AG04450 (cell line): ENCODE measurements around the gene CFAP161. TPM values are rescaled to one million over a fixed set of nuclear protein-coding genes. Genes with fewer than 3 reads are reported as not detected.

ENCODE experiments used
- CTCF ChIA-PET: fragments of 300-600, 350-600 bp; formaldehyde crosslinking; extraction: SDS; loops from one replicate; lab custom pipeline; 2022; ENCODE audit warnings: antibody characterized with exemption, inconsistent platforms; lab: Charles Lee
- POLR2A ChIA-PET: fragments of 350-600 bp; formaldehyde crosslinking; extraction: SDS; loops from one replicate; lab custom pipeline; 2021; ENCODE audit warnings: antibody characterized with exemption, inconsistent platforms; lab: Yijun Ruan, JAX
- DNase-seq: peaks from one replicate; pipeline ENCODE4 v3.0.0-alpha.2; 2011; ENCODE audit warnings: low read depth, low spot score
- H3K27ac ChIP-seq: one replicate; pipeline ENCODE4 v1.5.1; 2012; ENCODE audit warnings: low read depth, low read length, control low read depth
- H3K27me3 ChIP-seq: one replicate; pipeline ENCODE4 v1.6.0; 2012; ENCODE audit warnings: low read length; ENCODE audit not compliant: control insufficient read depth, insufficient read depth
- H3K4me3 ChIP-seq: 2 replicates; pipeline ENCODE4 v1.5.1; 2011; ENCODE audit warnings: mild to moderate bottlenecking, low read depth, low read length, control low read depth
- H3K9me3 ChIP-seq: 2 replicates; pipeline ENCODE4 v1.5.1; 2012; ENCODE audit warnings: low read length; ENCODE audit not compliant: control insufficient read depth, insufficient read depth
- polyA plus RNA-seq: library from polyadenylated mRNA; depleted of rRNA; stranded (reverse); fragments of >200 nt; gene quantifications from 2 replicates; pipeline ENCODE4 v1.2.3, GENCODE V29; 2011
- TF ChIP-seq, protein P1 (sequence below): IDR thresholded peaks from 2 replicates; pipeline ENCODE4 v1.5.1; 2011; ENCODE audit warnings: low read depth, low read length, control low read depth, inconsistent platforms

Gene CFAP161
- polyA plus RNA-seq, 1 experiment: not detected

- H3K9me3 ChIP-seq: no peaks in the 10 kb centered on the region; the same call in 1 of the 2 replicates
- no peak for DNase-seq
- POLR2A ChIA-PET: no interaction called here
- CTCF ChIA-PET: no interaction called here
- H3K4me3 ChIP-seq: no peak overlapping the region
- no peak overlapping the region for H3K27ac ChIP-seq
- TF ChIP-seq, protein P1, sequence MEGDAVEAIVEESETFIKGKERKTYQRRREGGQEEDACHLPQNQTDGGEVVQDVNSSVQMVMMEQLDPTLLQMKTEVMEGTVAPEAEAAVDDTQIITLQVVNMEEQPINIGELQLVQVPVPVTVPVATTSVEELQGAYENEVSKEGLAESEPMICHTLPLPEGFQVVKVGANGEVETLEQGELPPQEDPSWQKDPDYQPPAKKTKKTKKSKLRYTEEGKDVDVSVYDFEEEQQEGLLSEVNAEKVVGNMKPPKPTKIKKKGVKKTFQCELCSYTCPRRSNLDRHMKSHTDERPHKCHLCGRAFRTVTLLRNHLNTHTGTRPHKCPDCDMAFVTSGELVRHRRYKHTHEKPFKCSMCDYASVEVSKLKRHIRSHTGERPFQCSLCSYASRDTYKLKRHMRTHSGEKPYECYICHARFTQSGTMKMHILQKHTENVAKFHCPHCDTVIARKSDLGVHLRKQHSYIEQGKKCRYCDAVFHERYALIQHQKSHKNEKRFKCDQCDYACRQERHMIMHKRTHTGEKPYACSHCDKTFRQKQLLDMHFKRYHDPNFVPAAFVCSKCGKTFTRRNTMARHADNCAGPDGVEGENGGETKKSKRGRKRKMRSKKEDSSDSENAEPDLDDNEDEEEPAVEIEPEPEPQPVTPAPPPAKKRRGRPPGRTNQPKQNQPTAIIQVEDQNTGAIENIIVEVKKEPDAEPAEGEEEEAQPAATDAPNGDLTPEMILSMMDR: no peak
- peaks cover 2% of the 10 kb centered on the region for H3K27me3 ChIP-seq
Measured at GRCh38 chr15:81176291-81176893, 42.3 kb downstream of the CFAP161 start.

- CTCF ChIA-PET: interaction anchor here (0.9 to 1.4 kb wide), 3 partner anchors 12 to 88 kb away, joined by 3 to 7 read pairs (median 4); no protein-coding TSS in a partner anchor
- POLR2A ChIA-PET: no interaction called here
Measured at GRCh38 chr15:81178365-81178764, 44.3 kb downstream of the CFAP161 start.

DNA sequence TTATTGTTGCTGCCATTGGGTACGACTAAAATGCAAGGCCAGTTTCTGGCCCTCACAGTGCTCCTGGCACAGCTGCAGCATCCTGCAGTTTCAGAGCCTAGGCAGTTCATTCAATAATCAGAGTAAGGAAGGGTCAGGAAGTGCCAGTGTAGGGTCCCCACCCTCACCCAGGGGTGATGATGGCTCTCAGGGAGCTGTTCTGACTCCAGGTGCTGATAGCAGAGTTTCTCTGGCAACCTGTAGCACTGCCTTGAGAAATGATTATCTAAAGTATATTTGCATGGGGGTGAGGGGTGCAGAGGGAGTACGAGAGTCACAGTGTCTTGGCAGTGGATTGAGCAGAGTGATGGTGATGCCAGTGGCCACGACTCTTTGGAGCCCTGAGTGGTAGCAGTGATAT, 47.1 kb downstream of the CFAP161 start:
- TF ChIP-seq, protein P1: no peak
- ChIA-PET POLR2A (interaction anchor here (2.5 kb wide), 1 partner anchor 21 kb away, joined by 9 read pairs; no protein-coding TSS in a partner anchor), CTCF (interaction anchor here (5.4 kb wide), 1 partner anchor 85 kb away, joined by 38 read pairs; no protein-coding TSS in a partner anchor)
- Histone ChIP-seq H3K4me3 (no peak overlapping the region), H3K27me3 (peaks cover 2% of the 10 kb centered on the region), H3K9me3 (no peaks in the 10 kb centered on the region; the same call in 1 of the 2 replicates), H3K27ac (no peak overlapping the region)
- no peak for DNase-seq

More at GRCh38 chr15:81178365-81178764, 44.3 kb downstream of the CFAP161 start:
- TF ChIP-seq, protein P1: no peak
- Histone ChIP-seq H3K27ac (no peak overlapping the region), H3K9me3 (no peaks in the 10 kb centered on the region; the same call in 1 of the 2 replicates), H3K4me3 (no peak overlapping the region), H3K27me3 (peaks cover 2% of the 10 kb centered on the region)
- no peak for DNase-seq

GRCh38 chr15:81182031-81182755, 48.1 kb downstream of the CFAP161 start:
- H3K9me3 ChIP-seq: no peaks in the 10 kb centered on the region
- H3K27ac ChIP-seq: peak overlapping the region; percentile 68
- peak overlapping the region; percentile 63 for H3K4me3 ChIP-seq
- TF ChIP-seq, protein P1: no peak
- H3K27me3 ChIP-seq: peaks cover 2% of the 10 kb centered on the region
- DNase-seq: no peak
- ChIA-PET CTCF (interaction anchor here (0.6 to 5.4 kb wide), 5 partner anchors 8 to 84 kb away, joined by 3 to 38 read pairs (median 5); no protein-coding TSS in a partner anchor), POLR2A (interaction anchor here (1.1 to 2.5 kb wide), 3 partner anchors 16 to 22 kb away, joined by 4 to 9 read pairs (median 4); no protein-coding TSS in a partner anchor)
